Astrocyte of the cerebellum (primary cell): ENCODE results near the gene TRIM46.

Experiments used
- DNase-seq: peaks from one replicate; pipeline ENCODE4 v3.0.0-alpha.2; 2011; ENCODE audit warnings: low read depth
- H3K4me3 ChIP-seq: 2 replicates; pipeline ENCODE4 v1.5.1; 2011; ENCODE audit warnings: mild to moderate bottlenecking, low read depth, low read length, moderate library complexity
- CTCF ChIP-seq: IDR thresholded peaks from 2 replicates; pipeline ENCODE4 v1.5.1; 2012; ENCODE audit warnings: low read length, low read depth, moderate library complexity, mild to moderate bottlenecking; ENCODE audit errors: missing control alignments
- in situ Hi-C: cut with HindIII; loops from 2 replicates; pipeline ENCODE4 v1.10.0; 2017; ENCODE audit warnings: low sequenced_read_pairs

TRIM46 gene

GRCh38 chr1:155173478-155174323 is at the start of gene TRIM46:
Gene TRIM46 (plus strand): TSS chr1:155173849. CDS start chr1:155173967, 118 bp downstream.
- in situ Hi-C loops = no loop called here
- no peak for DNase-seq
- no peak for TF ChIP-seq CTCF
- H3K4me3 ChIP-seq = peak within 1 kb of the TSS; percentile 96

- TF ChIP-seq CTCF = no peak
- no peak overlapping the region for H3K4me3 ChIP-seq
- no peak for DNase-seq
- in situ Hi-C loops = no loop called here
Measured at GRCh38 chr1:155124503-155125463, 48.9 kb upstream of the TRIM46 start.

GRCh38 chr1:155125511-155125945 is 48.1 kb upstream of the TRIM46 start:
- in situ Hi-C loops = no loop called here
- H3K4me3 ChIP-seq = no peak overlapping the region
- no peak for TF ChIP-seq CTCF
- no peak for DNase-seq

GRCh38 chr1:155125946-155126555 is 47.6 kb upstream of the TRIM46 start:
- in situ Hi-C loops = no loop called here
- DNase-seq = no peak
- TF ChIP-seq CTCF = no peak
- peak overlapping the region; percentile 46 for H3K4me3 ChIP-seq

GRCh38 chr1:155126556-155127104 is 47.0 kb upstream of the TRIM46 start:
- TF ChIP-seq CTCF = no peak
- DNase-seq = no peak
- in situ Hi-C loops = no loop called here
- peak overlapping the region; percentile 46 for H3K4me3 ChIP-seq
